Gastrocnemius medialis (tissue), 4 donors: ENCODE results near the gene EGFLAM. TPM values are rescaled to one million over a fixed set of nuclear protein-coding genes. Genes with fewer than 3 reads are reported as not detected.

Experiments used
- ATAC-seq, 2 donors: fragments of 150-250 bp; one replicate each; pipeline ENCODE4 v1.9.1; 2016
- DNase-seq, 2 donors: peaks; one replicate each; pipeline ENCODE4 v3.0.0-alpha.2; 2019
- H3K27ac ChIP-seq, 4 donors: fragments of 200-600 bp; sonication (generic); 1 replicate in 1 of 4; 2 replicates in 3 of 4; pipeline ENCODE4 v1.5.1; 2016 to 2018; ENCODE audit warnings: mild to moderate bottlenecking in 2 of 4, moderate library complexity in 1 of 4
- H3K27me3 ChIP-seq, 3 donors: fragments of 200-600 bp; sonication (generic) in 2 of 3; 1 replicate in 1 of 3; 2 replicates in 2 of 3; pipeline versions ENCODE4 v1.5.1 to v1.6.0; 2016 to 2019; ENCODE audit warnings: mild to moderate bottlenecking in 1 of 3, moderate library complexity in 1 of 3
- H3K36me3 ChIP-seq, 2 donors: fragments of 200-600 bp; sonication (generic) in 1 of 2; one replicate each; pipeline ENCODE4 v1.5.1; 2017 to 2018
- H3K4me1 ChIP-seq, 2 donors: fragments of 200-600 bp; sonication (generic) in 1 of 2; one replicate each; pipeline ENCODE4 v1.5.1; 2016 to 2017; ENCODE audit warnings: mild to moderate bottlenecking in 2 of 2
- H3K4me3 ChIP-seq, 4 donors: fragments of 200-600 bp; sonication (generic) in 3 of 4; 1 replicate in 1 of 4; 2 replicates in 3 of 4; pipeline ENCODE4 v1.5.1; 2016 to 2019; ENCODE audit warnings: mild to moderate bottlenecking in 2 of 4
- H3K9me3 ChIP-seq, 3 donors: fragments of 200-600 bp; sonication (generic) in 2 of 3; 1 replicate in 1 of 3; 2 replicates in 2 of 3; pipeline ENCODE4 v1.5.1; 2016 to 2019
- CTCF ChIP-seq, 5 experiments: fragments of 450-650 bp in 3 of 5; fragments of 200-600 bp in 2 of 5; sonication (generic) in 2 of 5; IDR thresholded peaks in 4 of 5; conservative IDR thresholded peaks in 1 of 5; 1 replicate in 4 of 5; 2 replicates in 1 of 5; pipeline ENCODE4 v1.5.1; 2016 to 2019; ENCODE audit warnings: antibody characterized with exemption in 5 of 5, mild to moderate bottlenecking in 3 of 5, moderate library complexity in 3 of 5
- POLR2A ChIP-seq, 2 donors: fragments of 450-650 bp; IDR thresholded peaks; one replicate each; pipeline ENCODE4 v1.6.1; 2017; ENCODE audit warnings: antibody characterized with exemption in 2 of 2, mild to moderate bottlenecking in 2 of 2, moderate library complexity in 2 of 2
- in situ Hi-C, 4 donors: fragments of 200-750 bp; cut with MboI; loops; one replicate each; pipeline versions ENCODE4 v1.15.0 to v1.8.0; 2017; ENCODE audit warnings: low sequenced_read_pairs in 4 of 4
- intact Hi-C: fragments of 100-400 bp; cut with DNase I; formaldehyde crosslinking; loops from one replicate; pipeline ENCODE4 v1.15.1; 2023; ENCODE audit warnings: low total_unique reads
- total RNA-seq, 4 donors: library from RNA; depleted of rRNA; stranded (reverse); fragments of >200 nt; gene quantifications; one replicate each; pipeline versions ENCODE4 v1.1.0 to v1.2.3, GENCODE V29; 2016

The EGFLAM gene
- total RNA-seq, 4 donors from 2014 or later, result 19.2 to 36.4 (median 32.7) TPM

GRCh38 chr5:38456657-38457399 lies 198.5 kb downstream of the EGFLAM start:
- Histone ChIP-seq H3K27me3 (no peaks in the 10 kb centered on the region), H3K36me3 (peaks cover 0 to 5% of the 10 kb centered on the region in 2 donors), H3K4me3 (no peak overlapping the region), H3K27ac (peak overlapping the region in 2 of 4 donors; percentile 37 to 42), H3K9me3 (no peaks in the 10 kb centered on the region), H3K4me1 (peaks cover 0 to 9% of the 10 kb centered on the region in 2 donors)
- in situ Hi-C loops, result no loop called here
- ATAC-seq, result no peak
- intact Hi-C loops, result no loop called here
- TF ChIP-seq POLR2A (IDR thresholded peaks at IDR 0.05), result no peak
- no peak for DNase-seq

- no peak for ATAC-seq
- peaks cover 0 to 5% of the 10 kb centered on the region in 2 donors for H3K36me3 ChIP-seq
- H3K27ac ChIP-seq, result peak overlapping the region in 2 of 4 donors; percentile 13 to 32
- intact Hi-C loops (no loop called here), in situ Hi-C loops (no loop called here)
- peaks cover 10 to 18% of the 10 kb centered on the region in 2 donors for H3K4me1 ChIP-seq
- no peaks in the 10 kb centered on the region for H3K9me3 ChIP-seq
- no peak for DNase-seq
- H3K4me3 ChIP-seq, result no peak overlapping the region
- no peaks in the 10 kb centered on the region for H3K27me3 ChIP-seq
- no peak for TF ChIP-seq CTCF (IDR thresholded peaks at IDR 0.05 in 4 of 5, conservative IDR thresholded peaks at IDR 0.05 in 1 of 5)
- TF ChIP-seq POLR2A (IDR thresholded peaks at IDR 0.05), result no peak
These were observed 199.8 kb downstream of the EGFLAM start for GRCh38 chr5:38458174-38458573.

GRCh38 chr5:38462976-38463633 lies 204.7 kb downstream of the EGFLAM start:
- H3K4me3 ChIP-seq, result no peak overlapping the region
- TF ChIP-seq CTCF (IDR thresholded peaks at IDR 0.05 in 4 of 5, conservative IDR thresholded peaks at IDR 0.05 in 1 of 5) (no peak), POLR2A (IDR thresholded peaks at IDR 0.05) (no peak)
- intact Hi-C loops (loop anchor here (10.0 kb wide), 1 partner anchor 738 kb away; no protein-coding TSS in a partner anchor), in situ Hi-C loops (no loop called here)
- no peaks in the 10 kb centered on the region for H3K9me3 ChIP-seq
- DNase-seq, result no peak
- peak overlapping the region; percentile 95 to 99 (median 97) for H3K27ac ChIP-seq
- no peak for ATAC-seq
- peaks cover 0 to 5% of the 10 kb centered on the region in 2 donors for H3K36me3 ChIP-seq
- no peaks in the 10 kb centered on the region for H3K27me3 ChIP-seq
- peaks cover 58 to 59% of the 10 kb centered on the region in 2 donors for H3K4me1 ChIP-seq

GRCh38 chr5:38463634-38464521 lies 205.5 kb downstream of the EGFLAM start:
- Histone ChIP-seq H3K4me1 (peaks cover 66 to 67% of the 10 kb centered on the region in 2 donors), H3K4me3 (no peak overlapping the region), H3K36me3 (peaks cover 0 to 5% of the 10 kb centered on the region in 2 donors), H3K27me3 (no peaks in the 10 kb centered on the region), H3K27ac (peak overlapping the region; percentile 95 to 99 (median 97)), H3K9me3 (no peaks in the 10 kb centered on the region)
- in situ Hi-C loops (no loop called here), intact Hi-C loops (loop anchor here (10.0 kb wide), 1 partner anchor 739 kb away; no protein-coding TSS in a partner anchor)
- DNase-seq, result peak in 1 of 2 donors; percentile 56
- peak; percentile 7 to 12 for ATAC-seq
- no peak for TF ChIP-seq CTCF (IDR thresholded peaks at IDR 0.05 in 4 of 5, conservative IDR thresholded peaks at IDR 0.05 in 1 of 5)
- no peak for TF ChIP-seq POLR2A (IDR thresholded peaks at IDR 0.05)
